HEK293 (cell line): ENCODE results near the gene CTDSP2.

ENCODE experiments used
- ZBTB48 ChIP-seq: fragments of 450-650 bp; formaldehyde crosslinking; IDR thresholded peaks from 2 replicates; pipeline ENCODE4 v1.5.1; 2016; ENCODE audit warnings: missing biosample characterization, missing genetic modification characterization
- ZNF133 ChIP-seq: fragments of 450-650 bp; formaldehyde crosslinking; IDR thresholded peaks from 2 replicates; pipeline ENCODE4 v1.5.1; 2016; ENCODE audit warnings: missing biosample characterization, missing genetic modification characterization
- ZNF747 ChIP-seq: fragments of 450-650 bp; formaldehyde crosslinking; IDR thresholded peaks from 2 replicates; pipeline ENCODE4 v1.5.1; 2016; ENCODE audit warnings: missing biosample characterization, missing genetic modification characterization
- TF ChIP-seq, protein P1 (sequence below): fragments of 450-650 bp; formaldehyde crosslinking; IDR thresholded peaks from 2 replicates; pipeline ENCODE4 v1.5.1; 2016; ENCODE audit warnings: missing biosample characterization, missing genetic modification characterization

DNA sequence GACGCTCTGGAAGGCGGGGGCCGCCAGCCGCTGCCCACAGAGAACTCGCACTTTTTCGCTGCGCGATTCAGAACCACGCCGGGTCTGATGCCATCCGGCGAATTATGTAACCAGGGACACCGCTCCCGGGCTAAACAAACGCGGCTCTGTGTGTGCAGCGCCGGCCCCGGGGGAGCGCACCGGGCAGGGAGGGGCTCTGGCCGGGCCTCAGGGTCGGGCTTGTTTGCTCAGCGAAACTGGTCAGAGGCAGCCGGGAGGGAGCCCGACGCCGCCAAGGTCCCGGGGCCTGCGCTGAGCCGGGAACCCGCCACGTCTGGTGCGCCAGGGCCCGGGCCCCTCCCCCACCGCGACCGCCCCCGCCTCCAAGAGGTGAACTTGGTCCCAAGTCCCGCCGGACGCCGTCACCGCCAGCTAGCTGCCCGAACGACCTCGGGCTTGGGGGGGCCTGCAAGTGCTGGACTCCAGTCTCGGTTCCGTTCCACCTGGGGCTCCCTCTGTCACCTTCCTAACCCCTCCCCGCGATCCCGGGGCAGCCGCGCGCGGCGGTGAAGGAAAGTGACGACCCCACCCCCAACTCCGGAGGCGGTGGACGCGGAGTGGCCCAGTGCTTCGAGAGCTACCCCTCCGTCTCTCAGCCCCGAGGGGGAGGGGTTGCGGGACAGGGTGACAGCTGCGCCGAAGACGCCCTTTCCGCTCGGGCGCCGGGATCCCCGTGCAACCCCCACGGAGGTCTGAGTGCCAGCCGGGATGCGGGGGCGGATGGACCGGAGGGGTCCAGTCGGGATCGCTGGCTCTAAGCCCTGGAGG lies 848 bp downstream of the CTDSP2 start:
- no peak for TF ChIP-seq ZBTB48 (tag by site-specific recombination)
- TF ChIP-seq, protein P1, sequence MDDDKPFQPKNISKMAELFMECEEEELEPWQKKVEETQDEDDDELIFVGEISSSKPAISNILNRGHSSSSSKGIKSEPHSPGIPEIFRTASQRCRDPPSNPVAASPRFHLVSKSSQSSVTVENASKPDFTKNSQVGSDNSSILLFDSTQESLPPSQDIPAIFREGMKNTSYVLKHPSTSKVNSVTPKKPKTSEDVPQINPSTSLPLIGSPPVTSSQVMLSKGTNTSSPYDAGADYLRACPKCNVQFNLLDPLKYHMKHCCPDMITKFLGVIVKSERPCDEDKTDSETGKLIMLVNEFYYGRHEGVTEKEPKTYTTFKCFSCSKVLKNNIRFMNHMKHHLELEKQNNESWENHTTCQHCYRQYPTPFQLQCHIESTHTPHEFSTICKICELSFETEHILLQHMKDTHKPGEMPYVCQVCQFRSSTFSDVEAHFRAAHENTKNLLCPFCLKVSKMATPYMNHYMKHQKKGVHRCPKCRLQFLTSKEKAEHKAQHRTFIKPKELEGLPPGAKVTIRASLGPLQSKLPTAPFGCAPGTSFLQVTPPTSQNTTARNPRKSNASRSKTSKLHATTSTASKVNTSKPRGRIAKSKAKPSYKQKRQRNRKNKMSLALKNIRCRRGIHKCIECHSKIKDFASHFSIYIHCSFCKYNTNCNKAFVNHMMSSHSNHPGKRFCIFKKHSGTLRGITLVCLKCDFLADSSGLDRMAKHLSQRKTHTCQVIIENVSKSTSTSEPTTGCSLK (tag by site-specific recombination) = no peak
- TF ChIP-seq ZNF747 (tag by site-specific recombination) = no peak
- no peak for TF ChIP-seq ZNF133
